Endothelial cell of umbilical vein (primary cell): Measurements from ENCODE around the gene UVRAG. TPM values are rescaled to one million over a fixed set of nuclear protein-coding genes. Genes with fewer than 3 reads are reported as not detected.

Experiments used
- BruUV-seq: library from RNA; stranded (reverse); fragments of 400-500 nt; replicated peaks from 2 replicates; lab custom pipeline; 2021; lab: Mats Ljungman, UMichigan
- CTCF ChIA-PET: fragments of 300-600, 350-600 bp; sonication (Branson Sonifier 250); formaldehyde crosslinking; loops from one replicate; lab custom pipeline; 2021; ENCODE audit warnings: antibody characterized with exemption, inconsistent platforms; lab: Charles Lee
- POLR2A ChIA-PET: fragments of 300-600, 350-600 bp; sonication (Branson Sonifier 250); formaldehyde crosslinking; loops from one replicate; lab custom pipeline; 2021; ENCODE audit warnings: antibody characterized with exemption, inconsistent platforms; lab: Charles Lee
- DNase-seq: peaks from one replicate; pipeline ENCODE4 v3.0.0-alpha.2; 2011; ENCODE audit warnings: low read depth, low spot score
- FAIRE-seq: peaks from 2 replicates; lab custom pipeline; 2011; peaks lifted over from hg19 to GRCh38; lab: Jason Lieb, UNC
- H2AFZ ChIP-seq: 2 replicates; pipeline ENCODE4 v1.6.0; 2012; ENCODE audit warnings: low read depth, low read length, control low read depth, inconsistent platforms
- H3K27ac ChIP-seq: 2 replicates; pipeline ENCODE4 v1.5.1; 2011; ENCODE audit warnings: low read depth, mild to moderate bottlenecking, control low read depth, low read length, moderate library complexity; ENCODE audit not compliant: insufficient read depth
- H3K27me3 ChIP-seq, 2 experiments: 2 replicates each; pipeline versions ENCODE4 v1.6.0 to v1.6.1; 2011; ENCODE audit warnings: low read length in 2 of 2, mixed read lengths in 1 of 2; ENCODE audit not compliant: control insufficient read depth in 2 of 2, insufficient read depth in 2 of 2
- H3K36me3 ChIP-seq, 2 experiments: 2 replicates in 1 of 2; 3 replicates in 1 of 2; pipeline ENCODE4 v1.5.1; 2011; ENCODE audit warnings: low read length in 2 of 2, mild to moderate bottlenecking in 1 of 2, moderate library complexity in 1 of 2; ENCODE audit not compliant: control insufficient read depth in 2 of 2, insufficient read depth in 2 of 2; ENCODE audit errors: extremely low read depth in 1 of 2
- H3K4me1 ChIP-seq: 3 replicates; pipeline ENCODE4 v1.5.1; 2011; ENCODE audit warnings: mild to moderate bottlenecking, low read length; ENCODE audit not compliant: control insufficient read depth, insufficient read depth; ENCODE audit errors: extremely low read depth
- H3K4me2 ChIP-seq: 2 replicates; pipeline ENCODE4 v1.6.1; 2011; ENCODE audit warnings: low read length, control low read depth, mixed read lengths; ENCODE audit not compliant: insufficient read depth
- H3K4me3 ChIP-seq, 3 experiments: fragments of 200-600 bp in 1 of 3; sonication (generic), shearing (Covaris generic) in 1 of 3; replicated peaks in 1 of 3; 2 replicates each; pipeline ENCODE4 v1.5.1; 2011 to 2016; ENCODE audit warnings: control low read depth in 3 of 3, low read length in 3 of 3, mild to moderate bottlenecking in 2 of 3, inconsistent platforms in 1 of 3, low read depth in 1 of 3, moderate library complexity in 1 of 3; ENCODE audit not compliant: insufficient read depth in 1 of 3
- H3K79me2 ChIP-seq: 2 replicates; pipeline ENCODE4 v1.6.0; 2012; ENCODE audit warnings: low read length, inconsistent platforms; ENCODE audit not compliant: control insufficient read depth, insufficient read depth
- H3K9ac ChIP-seq: replicated peaks from 2 replicates; pipeline ENCODE3; 2011; ENCODE audit warnings: low read length, control low read depth; ENCODE audit not compliant: insufficient read depth; ENCODE audit errors: extremely low read depth
- H3K9me1 ChIP-seq: replicated peaks from 3 replicates; pipeline ENCODE4 v1.6.0; 2011; ENCODE audit warnings: mild to moderate bottlenecking, low read length; ENCODE audit not compliant: control insufficient read depth, insufficient read depth; ENCODE audit errors: extremely low read depth
- H3K9me3 ChIP-seq: replicated peaks from 2 replicates; pipeline ENCODE4 v1.5.1; 2012; ENCODE audit warnings: low read length, inconsistent platforms; ENCODE audit not compliant: control insufficient read depth, insufficient read depth
- H4K20me1 ChIP-seq: replicated peaks from 2 replicates; pipeline ENCODE3; 2011; ENCODE audit warnings: mild to moderate bottlenecking, low read length; ENCODE audit not compliant: control insufficient read depth, insufficient read depth; ENCODE audit errors: extremely low read depth
- CTCF ChIP-seq, 2 donors: IDR thresholded peaks; 1 replicate in 1 of 2; 2 replicates in 1 of 2; pipeline ENCODE4 v1.5.1; 2011; ENCODE audit warnings: low read length in 2 of 2, mild to moderate bottlenecking in 2 of 2, moderate library complexity in 2 of 2, control low read depth in 1 of 2, inconsistent platforms in 1 of 2, low read depth in 1 of 2; ENCODE audit not compliant: insufficient read depth in 1 of 2; ENCODE audit errors: extremely low read depth in 1 of 2
- EZH2 ChIP-seq: IDR thresholded peaks from 2 replicates; pipeline ENCODE4 v1.6.1; 2012; ENCODE audit warnings: borderline replicate concordance, low read depth, mild to moderate bottlenecking, moderate library complexity, low read length, inconsistent platforms; ENCODE audit not compliant: severe bottlenecking
- FOS ChIP-seq: IDR thresholded peaks from 2 replicates; pipeline ENCODE4 v1.6.1; 2011; ENCODE audit warnings: mild to moderate bottlenecking, low read length, moderate library complexity, borderline replicate concordance; ENCODE audit not compliant: insufficient read depth
- GATA2 ChIP-seq: IDR thresholded peaks from 2 replicates; pipeline ENCODE4 v1.7.0; 2011; ENCODE audit warnings: low read depth, mild to moderate bottlenecking, moderate library complexity, mixed read lengths, low read length; ENCODE audit not compliant: insufficient read length, insufficient read depth
- JUN ChIP-seq: IDR thresholded peaks from 2 replicates; pipeline ENCODE4 v1.6.1; 2011; ENCODE audit warnings: borderline replicate concordance, low read depth; ENCODE audit not compliant: insufficient read length, insufficient read depth
- MAX ChIP-seq: IDR thresholded peaks from 2 replicates; pipeline ENCODE4 v1.6.1; 2011; ENCODE audit not compliant: insufficient read depth, insufficient read length
- MYC ChIP-seq: IDR thresholded peaks from one replicate; pipeline ENCODE4 v1.6.1; 2011; ENCODE audit warnings: mild to moderate bottlenecking, low read depth, low read length
- POLR2A ChIP-seq: IDR thresholded peaks from 2 replicates; pipeline ENCODE4 v1.6.1; 2012; ENCODE audit warnings: low read depth, mild to moderate bottlenecking, control low read depth, low read length
- POLR2AphosphoS5 ChIP-seq: IDR thresholded peaks from 2 replicates; pipeline ENCODE4 v1.6.1; 2012; ENCODE audit warnings: low read depth, mild to moderate bottlenecking, control low read depth, low read length, moderate library complexity; ENCODE audit not compliant: insufficient read depth
- dilution Hi-C: fragments of 300-500 bp; cut with MboI; formaldehyde crosslinking; loops from one replicate; pipeline ENCODE4 v1.15.0; 2019; ENCODE audit warnings: low sequenced_read_pairs; ENCODE audit not compliant: extremely low pct_ligation_motif_present
- intact Hi-C: fragments of 100-400 bp; cut with micrococcal nuclease; formaldehyde crosslinking; loops from one replicate; pipeline ENCODE4 v1.10.0; 2022
- polyA plus RNA-seq, 4 experiments: library from polyadenylated mRNA; depleted of rRNA in 3 of 4; stranded (reverse) in 3 of 4; unstranded in 1 of 4; fragments of >200 nt; gene quantifications; 2 replicates each; pipeline versions ENCODE4 v1.2.1 to v1.2.3, GENCODE V29; 2011 to 2012; ENCODE audit warnings: missing spikeins in 1 of 4
- total RNA-seq: library from RNA; stranded (reverse); gene quantifications from 2 replicates; pipeline ENCODE4 v1.2.3, GENCODE V29; 2021

UVRAG gene
- total and polyA plus RNA-seq, 2 donors (not counting 3 experiments of a cell fraction or from before 2014, with no cell fraction given), result 21.2 to 65.6 TPM

GRCh38 chr11:75821202-75821601 is 6.2 kb downstream of the UVRAG start:
- BruUV-seq, result no TSS peak
- Histone ChIP-seq H3K9me1 (no peaks in the 10 kb centered on the region), H3K27me3 (no peaks in the 10 kb centered on the region), H3K4me1 (peaks cover 44% of the 10 kb centered on the region), H3K9me3 (no peaks in the 10 kb centered on the region), H4K20me1 (no peaks in the 10 kb centered on the region), H3K4me2 (no peak overlapping the region), H3K9ac (no peak overlapping the region), H3K79me2 (peaks cover 94% of the 10 kb centered on the region), H3K36me3 (peaks cover 0 to 2% of the 10 kb centered on the region in 2 experiments), H3K4me3 (no peak overlapping the region), H3K27ac (no peak overlapping the region), H2AFZ (no peak overlapping the region)
- intact Hi-C loops (no loop called here), dilution Hi-C loops (no loop called here)
- FAIRE-seq, result no peak
- POLR2A ChIA-PET, result no interaction called here
- TF ChIP-seq CTCF (IDR thresholded peaks at IDR 0.05; ENCODE audit: extremely low read depth in 1 of 2, insufficient read depth in 1 of 2, low read depth in 1 of 2, low read length in 2 of 2) (no peak), MAX (no peak), MYC (no peak), EZH2 (no peak), POLR2AphosphoS5 (no peak), FOS (no peak), JUN (no peak), POLR2A (no peak), GATA2 (no peak)
- DNase-seq, result no peak
- CTCF ChIA-PET, result no interaction called here
